Measurements from ENCODE around the gene COX10.
A peak's percentile ranks its signal among the peaks of the same experiment; 100 is the strongest.

Gene COX10

DNA sequence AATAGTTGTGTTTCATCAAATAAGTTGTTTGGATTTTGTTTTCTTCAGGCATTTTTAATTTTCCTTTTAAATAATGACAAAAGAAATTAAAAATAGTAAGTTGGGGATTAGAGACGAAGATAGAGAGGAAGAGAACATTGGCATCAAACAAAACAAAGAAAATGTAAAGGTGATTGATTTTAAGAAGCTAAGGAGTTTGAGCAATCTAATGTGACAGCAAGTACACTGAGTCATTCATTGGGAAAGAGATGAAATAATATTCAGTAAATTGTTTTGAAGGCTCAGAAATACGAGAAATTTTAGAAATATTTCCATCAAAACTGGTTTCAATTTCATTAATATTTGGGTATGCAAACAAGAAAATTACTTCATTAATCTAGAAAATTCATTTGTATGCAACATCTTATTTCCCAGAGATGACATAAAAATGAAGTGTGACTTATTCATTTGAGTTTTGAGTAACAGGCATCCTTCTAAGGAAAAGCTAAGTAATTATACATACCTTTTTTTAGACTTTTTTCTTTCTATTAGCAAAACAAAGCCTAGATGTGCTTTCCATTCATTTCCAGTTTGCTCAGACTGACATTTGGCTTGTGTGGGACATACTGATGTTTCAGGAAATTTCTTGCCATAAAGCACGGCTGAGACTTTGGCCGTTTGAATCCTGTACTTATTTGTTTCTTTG, 66.7 kb downstream of the COX10 start:
- FAIRE-seq (no peak), DNase-seq (ENCODE audit: insufficient read length, low spot score) (no peak)
- TF ChIP-seq, protein P1, sequence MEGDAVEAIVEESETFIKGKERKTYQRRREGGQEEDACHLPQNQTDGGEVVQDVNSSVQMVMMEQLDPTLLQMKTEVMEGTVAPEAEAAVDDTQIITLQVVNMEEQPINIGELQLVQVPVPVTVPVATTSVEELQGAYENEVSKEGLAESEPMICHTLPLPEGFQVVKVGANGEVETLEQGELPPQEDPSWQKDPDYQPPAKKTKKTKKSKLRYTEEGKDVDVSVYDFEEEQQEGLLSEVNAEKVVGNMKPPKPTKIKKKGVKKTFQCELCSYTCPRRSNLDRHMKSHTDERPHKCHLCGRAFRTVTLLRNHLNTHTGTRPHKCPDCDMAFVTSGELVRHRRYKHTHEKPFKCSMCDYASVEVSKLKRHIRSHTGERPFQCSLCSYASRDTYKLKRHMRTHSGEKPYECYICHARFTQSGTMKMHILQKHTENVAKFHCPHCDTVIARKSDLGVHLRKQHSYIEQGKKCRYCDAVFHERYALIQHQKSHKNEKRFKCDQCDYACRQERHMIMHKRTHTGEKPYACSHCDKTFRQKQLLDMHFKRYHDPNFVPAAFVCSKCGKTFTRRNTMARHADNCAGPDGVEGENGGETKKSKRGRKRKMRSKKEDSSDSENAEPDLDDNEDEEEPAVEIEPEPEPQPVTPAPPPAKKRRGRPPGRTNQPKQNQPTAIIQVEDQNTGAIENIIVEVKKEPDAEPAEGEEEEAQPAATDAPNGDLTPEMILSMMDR (IDR thresholded peaks at IDR 0.05; ENCODE audit: insufficient read depth, missing control alignments): no peak

DNA sequence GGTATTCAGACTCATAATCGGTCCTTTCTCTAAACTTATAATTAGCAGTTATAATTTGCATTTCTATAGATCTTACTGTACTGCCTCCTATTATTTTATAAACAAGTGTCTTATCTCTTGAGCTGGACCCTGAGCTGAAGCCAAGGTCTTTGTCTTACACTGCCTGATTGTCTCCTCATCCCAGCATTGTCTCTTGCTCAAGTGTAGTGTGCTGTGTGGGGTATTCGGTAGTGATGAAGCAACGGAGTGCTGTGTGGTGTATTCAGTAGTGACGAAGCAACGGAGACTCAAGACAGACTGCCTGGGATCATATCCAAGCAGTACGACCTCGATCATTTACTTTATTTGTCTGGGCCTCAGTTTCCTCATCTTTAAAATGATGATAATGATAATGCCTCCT, 69.3 kb downstream of the COX10 start:
- DNase-seq (ENCODE audit: insufficient read length, low spot score) (no peak), FAIRE-seq (no peak)
- TF ChIP-seq, protein P1 (IDR thresholded peaks at IDR 0.05; ENCODE audit: insufficient read depth, missing control alignments): no peak

DNA sequence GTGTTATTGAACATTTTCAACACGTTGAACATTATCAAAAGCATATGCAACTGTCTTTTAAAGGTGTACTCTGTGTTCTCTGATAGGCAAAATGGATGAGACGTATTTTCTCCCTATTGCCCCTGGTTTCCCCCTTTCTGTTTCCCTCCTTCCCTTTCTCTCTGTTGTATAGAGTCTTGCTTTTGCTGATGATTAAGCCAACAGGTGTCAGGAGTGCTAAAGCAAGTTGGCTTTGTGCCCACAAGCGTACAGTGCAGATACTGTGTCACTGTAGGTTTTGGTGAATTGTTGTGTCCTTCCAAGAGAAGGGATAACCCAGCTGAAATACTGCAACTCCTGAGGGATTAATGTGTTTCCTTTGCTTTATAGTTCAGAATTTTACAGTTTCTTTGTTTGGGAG, 74.4 kb downstream of the COX10 start:
- no peak for DNase-seq (ENCODE audit: insufficient read length, low spot score)
- TF ChIP-seq, protein P1 (IDR thresholded peaks at IDR 0.05; ENCODE audit: insufficient read depth, missing control alignments): no peak
- FAIRE-seq: peak; percentile 51

DNA sequence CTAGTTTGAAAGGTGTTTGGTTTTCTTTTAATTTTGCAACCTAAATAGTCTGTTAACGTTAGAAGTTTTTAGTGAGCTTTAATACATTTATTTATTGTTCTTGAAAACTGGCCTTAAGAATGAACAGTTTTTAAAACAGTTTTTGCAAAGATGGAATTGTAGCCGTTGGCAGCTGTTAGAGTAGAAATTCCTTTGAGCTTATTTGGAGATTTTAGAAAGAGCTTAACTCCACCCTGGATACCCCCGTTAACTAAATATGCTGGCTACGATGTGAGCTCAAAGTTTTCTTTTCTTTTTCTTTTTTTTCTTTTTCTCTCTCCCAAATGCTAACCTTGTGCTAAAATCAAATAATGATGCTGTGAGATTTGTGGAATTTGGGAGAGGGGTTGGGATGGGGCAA, 75.2 kb downstream of the COX10 start:
- FAIRE-seq (no peak), DNase-seq (ENCODE audit: insufficient read length, low spot score) (no peak)
- TF ChIP-seq, protein P1 (IDR thresholded peaks at IDR 0.05; ENCODE audit: insufficient read depth, missing control alignments): no peak

DNA sequence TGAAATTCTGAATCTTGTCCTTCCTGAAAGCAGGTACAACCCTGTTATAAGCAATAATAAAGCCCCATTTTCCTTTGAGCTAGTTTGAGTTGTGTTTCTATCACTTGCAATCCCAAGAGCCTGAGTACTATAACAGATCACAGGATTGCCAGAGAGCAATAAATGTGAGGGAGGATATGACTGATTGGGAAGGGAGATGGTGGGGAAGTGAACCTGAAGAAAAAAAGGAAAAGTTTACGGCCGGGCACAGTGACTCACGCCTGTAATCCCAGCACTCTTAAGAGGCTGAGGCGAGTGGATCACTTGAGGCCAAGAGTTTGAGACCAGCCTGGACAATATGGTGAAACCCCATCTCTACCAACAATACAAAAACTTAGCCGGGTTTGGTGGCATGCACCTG, 80.4 kb downstream of the COX10 start:
- TF ChIP-seq, protein P1 (IDR thresholded peaks at IDR 0.05; ENCODE audit: insufficient read depth, missing control alignments): no peak
- FAIRE-seq: no peak
- no peak for DNase-seq (ENCODE audit: insufficient read length, low spot score)

DNA sequence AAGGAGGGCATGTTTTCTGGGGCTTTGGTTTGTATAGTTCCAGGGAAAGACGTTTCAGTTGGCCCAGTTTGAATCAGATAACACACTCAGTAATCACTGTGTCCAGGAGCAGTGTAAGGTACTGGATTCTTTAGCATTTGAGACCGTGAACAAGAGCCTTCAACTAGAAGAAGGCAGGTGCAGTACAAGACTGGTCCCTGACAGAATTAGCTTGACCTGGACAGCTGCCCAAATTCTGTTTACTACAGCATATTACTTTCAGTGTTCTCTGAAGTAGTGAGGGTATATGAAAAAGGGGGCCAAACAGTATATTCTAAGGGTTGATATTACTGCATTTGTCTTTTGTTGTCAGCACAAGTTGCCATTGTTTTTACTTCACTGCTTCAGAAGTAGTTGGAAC, 81.3 kb downstream of the COX10 start:
- DNase-seq (ENCODE audit: insufficient read length, low spot score) (no peak), FAIRE-seq (no peak)
- TF ChIP-seq, protein P1 (IDR thresholded peaks at IDR 0.05; ENCODE audit: insufficient read depth, missing control alignments): no peak

DNA sequence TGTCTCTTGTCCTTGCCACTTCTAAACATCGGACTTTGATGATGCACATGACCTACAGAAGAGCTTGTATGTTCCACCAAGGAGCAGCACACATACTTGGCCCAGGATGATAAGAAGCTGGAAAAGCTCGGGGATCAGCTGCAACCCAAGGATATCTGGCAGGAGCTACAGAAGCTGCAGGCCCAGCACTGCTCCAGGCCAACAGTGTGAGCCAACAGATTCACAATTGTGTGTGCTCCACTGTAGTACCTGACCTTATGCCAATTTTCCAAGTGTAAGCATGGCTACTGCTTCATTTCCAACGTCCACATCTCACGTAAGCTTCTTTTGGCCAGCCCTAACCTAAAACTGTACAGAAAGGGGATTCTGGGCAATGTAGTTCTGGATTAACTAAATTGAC, 83.4 kb downstream of the COX10 start:
- DNase-seq (ENCODE audit: insufficient read length, low spot score): no peak
- TF ChIP-seq, protein P1 (IDR thresholded peaks at IDR 0.05; ENCODE audit: insufficient read depth, missing control alignments): no peak
- no peak for FAIRE-seq
